ENCODE results near the gene CAPZB.

CAPZB gene

GRCh38 chr1:19425646-19426239 lies 59.6 kb downstream of the CAPZB start:
- no peaks in the 10 kb centered on the region for H3K4me1 ChIP-seq
- no peak overlapping the region for H3K4me3 ChIP-seq (ENCODE audit: low read depth, low read length)
- no peaks in the 10 kb centered on the region for H3K27me3 ChIP-seq
- H3K36me3 ChIP-seq = no peaks in the 10 kb centered on the region
- DNase-seq = no peak
- no peak for TF ChIP-seq CTCF (IDR thresholded peaks at IDR 0.05; ENCODE audit: low read depth, low read length)
- no peaks in the 10 kb centered on the region for H3K9me3 ChIP-seq

DNA sequence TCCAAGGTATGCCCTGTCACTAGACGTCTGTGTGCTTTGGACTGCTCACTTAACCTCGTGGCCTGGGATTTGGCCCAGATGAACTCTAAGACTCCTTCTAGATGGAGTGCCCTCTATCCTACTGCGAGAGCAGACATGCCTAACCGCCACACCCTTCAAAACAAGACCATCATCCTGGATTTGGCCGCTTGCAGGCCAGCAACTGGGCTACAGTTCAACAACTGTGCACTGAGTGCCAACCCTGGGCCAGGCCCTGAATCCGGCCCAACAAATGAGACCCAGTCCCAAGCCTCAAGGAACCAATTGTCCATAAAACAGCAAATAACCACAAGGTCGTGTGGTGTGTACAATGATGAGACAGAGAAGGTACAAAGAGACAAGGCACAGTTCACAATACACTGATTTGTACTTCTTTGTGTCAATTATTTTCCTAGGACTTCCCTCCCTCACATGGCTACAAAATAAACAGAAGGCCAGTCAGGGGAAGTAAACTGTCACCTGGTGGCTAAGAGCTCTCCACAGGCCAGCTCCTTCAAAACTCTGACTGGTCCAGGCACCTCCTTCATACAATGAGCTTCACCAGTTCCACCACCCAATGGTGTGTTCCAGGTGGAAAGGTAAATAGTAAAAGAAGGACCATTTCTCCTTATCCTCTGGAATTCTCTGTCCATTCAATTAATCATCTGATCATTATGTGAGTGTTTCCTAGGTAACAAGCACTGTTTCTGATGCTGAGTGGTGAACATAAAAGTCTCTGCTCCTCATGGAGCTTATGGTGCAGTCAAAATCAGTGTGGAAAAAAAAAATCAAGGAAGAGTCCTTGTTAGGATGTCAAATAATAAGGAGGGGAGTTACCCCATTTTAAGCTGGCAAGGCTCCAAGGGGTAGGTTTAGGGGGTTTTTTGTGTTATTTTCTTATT lies 60.4 kb downstream of the CAPZB start:
- Histone ChIP-seq H3K4me3 (ENCODE audit: low read depth, low read length) (no peak overlapping the region), H3K27me3 (no peaks in the 10 kb centered on the region), H3K9me3 (no peaks in the 10 kb centered on the region), H3K4me1 (no peaks in the 10 kb centered on the region), H3K36me3 (no peaks in the 10 kb centered on the region)
- no peak for DNase-seq
- TF ChIP-seq CTCF (IDR thresholded peaks at IDR 0.05; ENCODE audit: low read depth, low read length) = no peak

DNA sequence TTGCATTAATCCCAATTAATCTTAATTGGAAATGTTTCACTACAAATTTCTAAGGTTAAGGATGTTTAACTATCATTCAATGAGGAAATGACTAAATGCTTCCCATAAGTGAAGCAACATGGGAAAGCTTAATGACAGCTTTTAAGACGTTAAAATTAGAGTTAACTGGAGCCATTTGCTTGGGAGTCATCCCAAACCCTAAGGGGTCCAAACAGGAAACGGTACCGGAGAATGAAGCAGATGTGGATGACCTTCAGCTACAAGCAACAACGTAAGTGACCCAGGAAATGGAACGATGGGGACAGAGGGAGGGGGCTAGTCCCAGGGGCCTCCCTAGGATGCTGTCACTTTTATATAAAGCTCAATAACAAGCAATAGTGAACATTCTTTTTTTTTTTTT lies 62.2 kb downstream of the CAPZB start:
- H3K4me1 ChIP-seq = no peaks in the 10 kb centered on the region
- no peak overlapping the region for H3K4me3 ChIP-seq (ENCODE audit: low read depth, low read length)
- no peaks in the 10 kb centered on the region; the same call in 1 of the 2 replicates for H3K36me3 ChIP-seq
- no peaks in the 10 kb centered on the region for H3K27me3 ChIP-seq
- DNase-seq = no peak
- H3K9me3 ChIP-seq = no peaks in the 10 kb centered on the region
- TF ChIP-seq CTCF (IDR thresholded peaks at IDR 0.05; ENCODE audit: low read depth, low read length) = no peak

GRCh38 chr1:19421365-19421764 lies 64.0 kb downstream of the CAPZB start:
- H3K36me3 ChIP-seq = no peaks in the 10 kb centered on the region; the same call in 1 of the 2 replicates
- no peaks in the 10 kb centered on the region for H3K27me3 ChIP-seq
- no peak for DNase-seq
- H3K4me3 ChIP-seq (ENCODE audit: low read depth, low read length) = no peak overlapping the region
- no peaks in the 10 kb centered on the region for H3K9me3 ChIP-seq
- TF ChIP-seq CTCF (IDR thresholded peaks at IDR 0.05; ENCODE audit: low read depth, low read length) = no peak
- H3K4me1 ChIP-seq = no peaks in the 10 kb centered on the region

GRCh38 chr1:19420606-19421005 lies 64.7 kb downstream of the CAPZB start:
- no peak for TF ChIP-seq CTCF (IDR thresholded peaks at IDR 0.05; ENCODE audit: low read depth, low read length)
- H3K4me3 ChIP-seq (ENCODE audit: low read depth, low read length) = no peak overlapping the region

DNA sequence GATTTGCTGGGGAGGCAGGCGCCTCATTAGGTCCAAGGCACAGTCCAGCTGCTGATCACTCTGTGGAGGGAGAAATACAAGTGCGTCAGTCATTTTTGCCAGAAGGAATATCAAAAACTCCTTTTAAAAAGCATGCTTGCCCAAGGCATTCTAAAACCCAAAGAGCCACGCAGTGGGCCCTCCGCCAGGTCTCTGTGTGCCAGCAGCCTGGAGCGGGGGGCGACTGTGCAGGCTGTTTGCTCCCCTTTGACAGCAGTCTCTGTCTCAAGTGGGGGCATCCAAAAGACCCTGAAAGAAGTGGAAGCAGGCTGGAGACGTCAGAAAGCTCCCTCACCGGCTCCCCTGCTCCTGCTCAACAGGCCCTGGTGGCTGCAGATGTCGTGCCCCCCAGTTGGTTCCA lies 65.6 kb downstream of the CAPZB start:
- H3K27me3 ChIP-seq = no peaks in the 10 kb centered on the region
- DNase-seq = no peak
- H3K4me3 ChIP-seq (ENCODE audit: low read depth, low read length) = no peak overlapping the region
- no peaks in the 10 kb centered on the region for H3K9me3 ChIP-seq
- H3K4me1 ChIP-seq = no peaks in the 10 kb centered on the region
- no peak for TF ChIP-seq CTCF (IDR thresholded peaks at IDR 0.05; ENCODE audit: low read depth, low read length)
- H3K36me3 ChIP-seq = no peaks in the 10 kb centered on the region; the same call in 1 of the 2 replicates

More at GRCh38 chr1:19420606-19421005, 64.7 kb downstream of the CAPZB start:
- H3K27me3 ChIP-seq = no peaks in the 10 kb centered on the region
- H3K36me3 ChIP-seq = no peaks in the 10 kb centered on the region; the same call in 1 of the 2 replicates
- H3K9me3 ChIP-seq = no peaks in the 10 kb centered on the region
- DNase-seq = no peak
- H3K4me1 ChIP-seq = no peaks in the 10 kb centered on the region

All from BE2C (cell line).